Raji (cell line): Measurements from ENCODE around the gene ANO1.

Source experiments
- POLR2A ChIP-seq: IDR thresholded peaks from 2 replicates; pipeline ENCODE4 v1.6.1; 2011; ENCODE audit warnings: low read depth, low read length, control low read depth; ENCODE audit not compliant: insufficient read depth

Gene ANO1

GRCh38 chr11:70065318-70066135 is 12.6 kb upstream of the ANO1 start:
- TF ChIP-seq POLR2A: no peak

GRCh38 chr11:70066136-70066520 is 12.0 kb upstream of the ANO1 start:
- TF ChIP-seq POLR2A: no peak

GRCh38 chr11:70066628-70067027 is 11.5 kb upstream of the ANO1 start:
- no peak for TF ChIP-seq POLR2A

- TF ChIP-seq POLR2A: no peak
Observed at GRCh38 chr11:70067036-70067435, 11.1 kb upstream of the ANO1 start.

- no peak for TF ChIP-seq POLR2A
Observed at GRCh38 chr11:70067591-70068341, 10.4 kb upstream of the ANO1 start.

- no peak for TF ChIP-seq POLR2A
Observed at GRCh38 chr11:70068345-70068744, 9.8 kb upstream of the ANO1 start.

GRCh38 chr11:70068950-70069349 is 9.2 kb upstream of the ANO1 start:
- no peak for TF ChIP-seq POLR2A

GRCh38 chr11:70070706-70071105 is 7.4 kb upstream of the ANO1 start:
- no peak for TF ChIP-seq POLR2A

GRCh38 chr11:70071996-70072395 is 6.1 kb upstream of the ANO1 start:
- TF ChIP-seq POLR2A: no peak

- TF ChIP-seq POLR2A: no peak
Observed at GRCh38 chr11:70072461-70072860, 5.7 kb upstream of the ANO1 start.

- TF ChIP-seq POLR2A: no peak
Observed at GRCh38 chr11:70072861-70073755, 5.0 kb upstream of the ANO1 start.

GRCh38 chr11:70073871-70074371 is 4.2 kb upstream of the ANO1 start:
- TF ChIP-seq POLR2A: no peak

GRCh38 chr11:70074746-70075145 is 3.4 kb upstream of the ANO1 start:
- no peak for TF ChIP-seq POLR2A

- no peak for TF ChIP-seq POLR2A
Observed at GRCh38 chr11:70075836-70076235, 2.3 kb upstream of the ANO1 start.

- no peak for TF ChIP-seq POLR2A
Observed at GRCh38 chr11:70076461-70076931, 1.6 kb upstream of the ANO1 start.
